CD14-positive monocyte (primary cell): ENCODE results near the gene GRK4. TPM values are rescaled to one million over a fixed set of nuclear protein-coding genes. Genes with fewer than 3 reads are reported as not detected.
A peak's percentile ranks its signal among the peaks of the same experiment; 100 is the strongest.

Source experiments
- DNase-seq, 3 donors: peaks; one replicate each; pipeline ENCODE4 v3.0.0-alpha.2; 2011 to 2022
- H2AFZ ChIP-seq: 2 replicates; pipeline ENCODE4 v1.6.0; 2012; ENCODE audit warnings: mild to moderate bottlenecking, low read depth, low read length, inconsistent platforms; ENCODE audit not compliant: insufficient read depth, poor library complexity, severe bottlenecking
- H3K27ac ChIP-seq, 2 donors: 1 replicate in 1 of 2; 2 replicates in 1 of 2; pipeline ENCODE4 v1.5.1; 2012 to 2013; ENCODE audit warnings: low read length in 2 of 2, control low read depth in 1 of 2, inconsistent platforms in 1 of 2, low read depth in 1 of 2, mild to moderate bottlenecking in 1 of 2
- H3K27me3 ChIP-seq, 2 donors: one replicate each; pipeline versions ENCODE4 v1.6.0 to v1.6.1; 2011 to 2013; ENCODE audit warnings: low read length in 2 of 2; ENCODE audit not compliant: control insufficient read depth in 2 of 2, insufficient read depth in 2 of 2
- H3K36me3 ChIP-seq, 2 donors: replicated peaks in 1 of 2; 1 replicate in 1 of 2; 2 replicates in 1 of 2; pipeline versions ENCODE4 v1.5.1 to v1.6.1; 2012 to 2013; ENCODE audit warnings: low read length in 2 of 2, control low read depth in 1 of 2, inconsistent platforms in 1 of 2, mild to moderate bottlenecking in 1 of 2; ENCODE audit not compliant: insufficient read depth in 2 of 2, control insufficient read depth in 1 of 2
- H3K4me1 ChIP-seq, 2 donors: 1 replicate in 1 of 2; 2 replicates in 1 of 2; pipeline versions ENCODE4 v1.5.1 to v1.6.1; 2012 to 2013; ENCODE audit warnings: low read length in 2 of 2, control low read depth in 1 of 2, inconsistent platforms in 1 of 2, mild to moderate bottlenecking in 1 of 2, moderate library complexity in 1 of 2; ENCODE audit not compliant: insufficient read depth in 2 of 2, control insufficient read depth in 1 of 2
- H3K4me2 ChIP-seq: replicated peaks from 2 replicates; pipeline ENCODE3; 2012; ENCODE audit warnings: low read length, moderate library complexity, mild to moderate bottlenecking; ENCODE audit not compliant: poor library complexity, severe bottlenecking; ENCODE audit errors: extremely low read depth
- H3K4me3 ChIP-seq, 3 experiments: fragments of 200-600 bp in 1 of 3; sonication (generic) in 1 of 3; replicated peaks in 1 of 3; 1 replicate in 2 of 3; 2 replicates in 1 of 3; pipeline ENCODE4 v1.5.1; 2011 to 2013; ENCODE audit warnings: low read length in 3 of 3, mild to moderate bottlenecking in 3 of 3, control low read depth in 2 of 3, low read depth in 2 of 3, inconsistent platforms in 1 of 3, moderate library complexity in 1 of 3
- H3K79me2 ChIP-seq: 2 replicates; pipeline ENCODE4 v1.6.0; 2012; ENCODE audit warnings: mild to moderate bottlenecking, control low read depth, inconsistent platforms, low read length, moderate library complexity; ENCODE audit not compliant: insufficient read depth
- H3K9ac ChIP-seq: 2 replicates; pipeline ENCODE4 v1.6.0; 2017; ENCODE audit warnings: low read length, mild to moderate bottlenecking; ENCODE audit not compliant: insufficient read depth, poor library complexity, severe bottlenecking
- H3K9me3 ChIP-seq, 2 donors: replicated peaks in 1 of 2; 1 replicate in 1 of 2; 2 replicates in 1 of 2; pipeline versions ENCODE4 v1.5.1 to v1.6.1; 2012 to 2013; ENCODE audit warnings: low read length in 2 of 2, control low read depth in 1 of 2; ENCODE audit not compliant: control insufficient read depth in 1 of 2, insufficient read depth in 1 of 2
- H4K20me1 ChIP-seq: 2 replicates; pipeline ENCODE4 v1.6.0; 2012; ENCODE audit warnings: mild to moderate bottlenecking, low read length, control low read depth, moderate library complexity; ENCODE audit not compliant: insufficient read depth
- H3K27ac Mint-ChIP-seq, 7 donors: one replicate each; pipeline ENCODE4 v1.8.0; 2020; ENCODE audit warnings: mild to moderate bottlenecking in 7 of 7, mixed read lengths in 7 of 7, moderate library complexity in 6 of 7, inconsistent platforms in 2 of 7
- H3K27me3 Mint-ChIP-seq, 3 donors: one replicate each; pipeline ENCODE4 v1.8.0; 2021 to 2022; ENCODE audit warnings: low read depth in 3 of 3, mild to moderate bottlenecking in 3 of 3, mixed read lengths in 3 of 3, moderate library complexity in 3 of 3, inconsistent platforms in 1 of 3
- H3K36me3 Mint-ChIP-seq, 2 donors: one replicate each; pipeline ENCODE4 v1.8.0; 2020; ENCODE audit warnings: mixed read lengths in 2 of 2, inconsistent platforms in 1 of 2, mild to moderate bottlenecking in 1 of 2
- H3K4me1 Mint-ChIP-seq: one replicate; pipeline ENCODE4 v1.8.0; 2020; ENCODE audit warnings: mild to moderate bottlenecking, mixed read lengths
- H3K4me3 Mint-ChIP-seq, 2 donors: one replicate each; pipeline ENCODE4 v1.8.0; 2020; ENCODE audit warnings: mild to moderate bottlenecking in 2 of 2, mixed read lengths in 2 of 2, moderate library complexity in 1 of 2
- H3K9me3 Mint-ChIP-seq, 7 donors: one replicate each; pipeline ENCODE4 v1.8.0; 2020 to 2022; ENCODE audit warnings: mixed read lengths in 7 of 7, mild to moderate bottlenecking in 6 of 7, moderate library complexity in 6 of 7, inconsistent platforms in 2 of 7
- CTCF ChIP-seq: fragments of 200-600 bp; IDR thresholded peaks from one replicate; pipeline ENCODE4 v1.8.0; 2022; ENCODE audit warnings: antibody characterized with exemption, mild to moderate bottlenecking
- WGBS: methylation state at CpG from one replicate; pipeline ENCODE4 v1.1.5; 2013; ENCODE audit warnings: missing lambda C conversion rate; ENCODE audit not compliant: insufficient coverage; 5-methylcytosine and 5-hydroxymethylcytosine counted together
- intact Hi-C, 2 donors: fragments of 100-400 bp; cut with micrococcal nuclease; formaldehyde crosslinking; loops; one replicate each; pipeline versions ENCODE4 v1.15.0 to v1.15.1; 2023
- polyA plus RNA-seq, 3 donors: library from polyadenylated mRNA; depleted of rRNA in 1 of 3; unstranded in 2 of 3; stranded (reverse) in 1 of 3; fragments of 300-500 nt in 2 of 3; fragments of >200 nt in 1 of 3; fragmentation: Illumina TruSeq in 2 of 3; gene quantifications; 1 replicate in 2 of 3; 2 replicates in 1 of 3; pipeline ENCODE4 v1.2.3, GENCODE V29; 2012 to 2021

Gene GRK4
- polyA plus RNA-seq, 3 donors = 1.1 to 1.2 (median 1.2) TPM

GRCh38 chr4:3065551-3065950, 102.2 kb downstream of the GRK4 start:
- Mint-ChIP-seq H3K36me3 (peaks cover 7 to 10% of the 10 kb centered on the region in 2 donors), H3K4me1 (peaks cover 31% of the 10 kb centered on the region), H3K9me3 (peaks cover 0 to 10% (median 0%) of the 10 kb centered on the region in 7 donors), H3K27ac (no peak overlapping the region), H3K4me3 (no peak overlapping the region), H3K27me3 (peaks cover 0 to 9% (median 8%) of the 10 kb centered on the region in 3 donors)
- Histone ChIP-seq H3K4me2 (no peak overlapping the region), H3K79me2 (no peaks in the 10 kb centered on the region), H2AFZ (no peak overlapping the region), H3K9me3 (no peaks in the 10 kb centered on the region), H3K27ac (no peak overlapping the region), H3K4me1 (peaks cover 25 to 34% of the 10 kb centered on the region in 2 donors), H3K9ac (no peak overlapping the region), H3K36me3 (no peaks in the 10 kb centered on the region), H4K20me1 (no peaks in the 10 kb centered on the region), H3K27me3 (no peaks in the 10 kb centered on the region), H3K4me3 (no peak overlapping the region)
- intact Hi-C loops = no loop called here
- no peak for TF ChIP-seq CTCF
- WGBS = no CpG with 5 or more reads among the region's 3 CpGs
- no peak for DNase-seq

DNA sequence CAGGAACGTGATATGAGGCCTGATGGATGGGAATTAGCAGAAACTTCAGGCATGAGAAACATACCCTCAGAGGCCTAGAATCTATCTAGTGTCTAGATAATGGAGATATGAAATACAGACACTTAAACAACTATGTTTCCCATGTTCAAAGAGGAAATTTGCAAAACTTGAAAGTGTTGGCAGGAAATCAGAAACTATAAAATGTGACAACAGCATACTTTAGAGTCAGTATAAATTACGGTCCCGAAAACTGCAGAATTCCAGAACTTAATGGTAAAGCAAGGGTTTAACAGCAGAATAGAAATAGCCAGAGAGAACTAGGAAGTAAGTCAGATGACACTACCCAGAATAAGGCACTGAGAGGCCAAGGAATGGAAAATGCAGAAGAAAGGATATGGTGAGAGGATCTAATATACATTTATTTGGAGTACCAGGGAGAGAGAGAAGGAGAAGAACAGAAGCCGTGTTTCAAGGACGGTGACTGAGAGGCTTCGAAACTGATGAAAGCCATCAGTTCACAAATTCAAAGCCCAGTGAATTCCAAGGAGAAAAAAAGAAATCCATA, 103.5 kb downstream of the GRK4 start:
- Mint-ChIP-seq H3K4me3 (no peak overlapping the region), H3K27me3 (peaks cover 0 to 9% (median 8%) of the 10 kb centered on the region in 3 donors)

More for the DNA sequence above, 103.5 kb downstream of the GRK4 start:
- Mint-ChIP-seq H3K27ac (peak overlapping the region in 2 of 7 donors; percentile 32 to 48), H3K4me1 (peaks cover 24% of the 10 kb centered on the region), H3K9me3 (peaks cover 0 to 10% (median 0%) of the 10 kb centered on the region in 7 donors), H3K36me3 (peaks cover 7 to 10% of the 10 kb centered on the region in 2 donors)
- WGBS = 100% methylated on average over 2 of the region's 6 CpGs
- no peaks in the 10 kb centered on the region for H3K27me3 ChIP-seq
- no peak for DNase-seq
- H3K4me2 ChIP-seq = no peak overlapping the region
- H3K4me3 ChIP-seq = no peak overlapping the region
- peaks cover 12 to 20% of the 10 kb centered on the region in 2 donors for H3K4me1 ChIP-seq
- H3K36me3 ChIP-seq = no peaks in the 10 kb centered on the region
- H3K79me2 ChIP-seq = no peaks in the 10 kb centered on the region
- H2AFZ ChIP-seq = no peak overlapping the region
- H3K9ac ChIP-seq = no peak overlapping the region
- no peaks in the 10 kb centered on the region for H4K20me1 ChIP-seq
- intact Hi-C loops = no loop called here
- TF ChIP-seq CTCF = no peak
- H3K9me3 ChIP-seq = no peaks in the 10 kb centered on the region
- H3K27ac ChIP-seq = no peak overlapping the region
